ENCODE measurements around the gene PTPRS.

Gene PTPRS

DNA sequence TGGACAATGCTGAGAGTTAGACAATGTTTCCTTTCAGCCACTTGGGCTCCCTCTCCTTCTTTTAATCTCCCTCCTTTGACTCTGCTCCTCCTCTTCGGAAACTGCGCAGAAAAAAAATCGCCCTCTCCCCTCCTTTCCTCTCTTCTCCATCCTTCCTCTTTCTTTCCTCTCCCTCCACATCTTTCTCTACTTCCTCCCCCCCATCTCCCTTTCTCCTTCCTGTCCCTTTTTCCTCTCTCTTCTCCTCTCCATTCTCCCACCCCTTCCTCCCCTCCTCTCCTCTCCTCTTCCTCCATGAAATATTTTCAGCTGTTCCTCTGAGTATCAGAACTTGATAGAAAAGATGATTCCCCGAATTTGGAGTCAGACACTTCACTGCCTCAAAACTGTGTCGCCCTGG lies 15.1 kb upstream of the PTPRS start:
- no peak for DNase-seq (ENCODE audit: low read depth, low spot score)
- no peak overlapping the region for H3K4me3 ChIP-seq (ENCODE audit: low read depth, low read length)
- TF ChIP-seq, protein P1, sequence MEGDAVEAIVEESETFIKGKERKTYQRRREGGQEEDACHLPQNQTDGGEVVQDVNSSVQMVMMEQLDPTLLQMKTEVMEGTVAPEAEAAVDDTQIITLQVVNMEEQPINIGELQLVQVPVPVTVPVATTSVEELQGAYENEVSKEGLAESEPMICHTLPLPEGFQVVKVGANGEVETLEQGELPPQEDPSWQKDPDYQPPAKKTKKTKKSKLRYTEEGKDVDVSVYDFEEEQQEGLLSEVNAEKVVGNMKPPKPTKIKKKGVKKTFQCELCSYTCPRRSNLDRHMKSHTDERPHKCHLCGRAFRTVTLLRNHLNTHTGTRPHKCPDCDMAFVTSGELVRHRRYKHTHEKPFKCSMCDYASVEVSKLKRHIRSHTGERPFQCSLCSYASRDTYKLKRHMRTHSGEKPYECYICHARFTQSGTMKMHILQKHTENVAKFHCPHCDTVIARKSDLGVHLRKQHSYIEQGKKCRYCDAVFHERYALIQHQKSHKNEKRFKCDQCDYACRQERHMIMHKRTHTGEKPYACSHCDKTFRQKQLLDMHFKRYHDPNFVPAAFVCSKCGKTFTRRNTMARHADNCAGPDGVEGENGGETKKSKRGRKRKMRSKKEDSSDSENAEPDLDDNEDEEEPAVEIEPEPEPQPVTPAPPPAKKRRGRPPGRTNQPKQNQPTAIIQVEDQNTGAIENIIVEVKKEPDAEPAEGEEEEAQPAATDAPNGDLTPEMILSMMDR (IDR thresholded peaks at IDR 0.05; ENCODE audit: low read depth, low read length): no peak
- in situ Hi-C loops (cut with HindIII; ENCODE audit: low sequenced_read_pairs): no loop called here

DNA sequence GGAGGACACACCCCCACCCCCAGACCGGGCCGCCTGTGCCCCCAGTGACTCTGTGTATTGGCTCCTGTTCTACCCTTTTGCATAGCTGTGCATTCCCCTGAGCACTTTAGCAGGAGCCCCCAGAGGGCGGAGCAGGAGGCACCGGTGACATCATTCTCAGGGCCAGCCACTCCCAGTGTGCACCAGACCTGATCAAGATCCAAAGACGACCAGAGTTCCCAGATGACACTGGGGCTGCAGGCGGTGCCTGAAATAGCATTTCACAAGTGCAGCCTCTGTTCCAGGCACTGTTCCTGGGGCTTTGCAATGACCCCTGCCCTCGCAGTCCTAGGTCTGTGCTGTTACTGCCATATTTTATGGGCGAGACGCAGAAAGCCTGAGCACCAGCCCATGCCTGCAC lies 14.5 kb upstream of the PTPRS start:
- H3K4me3 ChIP-seq (ENCODE audit: low read depth, low read length): no peak overlapping the region
- TF ChIP-seq, protein P1 (IDR thresholded peaks at IDR 0.05; ENCODE audit: low read depth, low read length): no peak
- in situ Hi-C loops (cut with HindIII; ENCODE audit: low sequenced_read_pairs): no loop called here
- DNase-seq (ENCODE audit: low read depth, low spot score): no peak

- TF ChIP-seq, protein P1 (IDR thresholded peaks at IDR 0.05; ENCODE audit: low read depth, low read length): peak; percentile 46
- no peak for DNase-seq (ENCODE audit: low read depth, low spot score)
- in situ Hi-C loops (cut with HindIII; ENCODE audit: low sequenced_read_pairs): no loop called here
- no peak overlapping the region for H3K4me3 ChIP-seq (ENCODE audit: low read depth, low read length)
Measured at GRCh38 chr19:5354403-5354802, 13.8 kb upstream of the PTPRS start.

DNA sequence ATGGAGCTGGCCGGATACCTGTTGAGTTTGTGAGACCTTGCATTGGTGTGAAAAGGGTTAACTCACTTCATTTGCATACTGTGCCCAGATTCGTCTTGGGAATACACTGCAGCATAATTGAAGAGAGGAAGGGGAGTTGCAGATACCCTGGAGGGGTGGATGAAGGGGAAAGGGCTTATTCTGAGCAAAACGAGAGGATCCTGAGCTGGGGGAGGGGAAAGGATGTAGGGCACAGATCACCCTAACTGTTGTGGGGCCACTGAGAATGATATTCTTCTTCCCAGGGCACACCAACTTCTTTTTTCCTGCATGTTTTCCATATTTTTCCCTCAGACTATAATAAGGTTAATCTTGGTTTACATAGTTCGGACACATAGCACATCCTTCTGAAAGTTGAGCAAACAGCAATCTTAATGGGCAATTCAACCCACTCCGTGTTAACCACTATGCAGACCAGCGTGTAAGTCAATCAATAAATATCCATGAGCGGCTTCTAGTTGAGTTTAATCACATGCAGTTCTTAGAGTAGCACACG lies 11.7 kb upstream of the PTPRS start:
- no peak overlapping the region for H3K4me3 ChIP-seq (ENCODE audit: low read depth, low read length)
- no peak for DNase-seq (ENCODE audit: low read depth, low spot score)
- TF ChIP-seq, protein P1 (IDR thresholded peaks at IDR 0.05; ENCODE audit: low read depth, low read length): no peak
- in situ Hi-C loops (cut with HindIII; ENCODE audit: low sequenced_read_pairs): no loop called here

DNA sequence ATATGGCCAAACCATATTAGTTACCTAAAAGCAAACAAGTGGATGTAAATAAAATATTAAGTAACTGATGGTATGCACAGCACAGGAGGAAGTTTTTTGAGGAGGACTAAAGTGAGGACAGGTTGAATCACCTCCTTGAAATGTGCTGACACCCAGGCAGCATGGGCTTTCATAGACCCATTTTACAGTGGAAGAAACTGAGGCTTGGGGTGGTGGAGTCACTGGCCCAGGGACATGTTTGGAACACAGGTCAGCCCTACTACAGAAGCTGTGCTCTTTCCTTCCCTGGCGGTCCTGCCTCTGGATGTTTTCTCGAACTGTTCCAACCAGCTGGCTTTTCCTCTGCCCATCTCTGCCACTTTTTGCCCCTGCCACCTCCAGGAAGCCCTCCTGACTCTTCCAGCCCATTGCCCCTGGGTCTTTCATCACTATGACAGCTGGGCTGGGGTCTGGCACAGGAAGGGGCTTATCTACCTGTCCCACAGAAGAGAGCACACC lies 11.2 kb upstream of the PTPRS start:
- in situ Hi-C loops (cut with HindIII; ENCODE audit: low sequenced_read_pairs): no loop called here
- no peak overlapping the region for H3K4me3 ChIP-seq (ENCODE audit: low read depth, low read length)
- TF ChIP-seq, protein P1 (IDR thresholded peaks at IDR 0.05; ENCODE audit: low read depth, low read length): no peak
- no peak for DNase-seq (ENCODE audit: low read depth, low spot score)

DNA sequence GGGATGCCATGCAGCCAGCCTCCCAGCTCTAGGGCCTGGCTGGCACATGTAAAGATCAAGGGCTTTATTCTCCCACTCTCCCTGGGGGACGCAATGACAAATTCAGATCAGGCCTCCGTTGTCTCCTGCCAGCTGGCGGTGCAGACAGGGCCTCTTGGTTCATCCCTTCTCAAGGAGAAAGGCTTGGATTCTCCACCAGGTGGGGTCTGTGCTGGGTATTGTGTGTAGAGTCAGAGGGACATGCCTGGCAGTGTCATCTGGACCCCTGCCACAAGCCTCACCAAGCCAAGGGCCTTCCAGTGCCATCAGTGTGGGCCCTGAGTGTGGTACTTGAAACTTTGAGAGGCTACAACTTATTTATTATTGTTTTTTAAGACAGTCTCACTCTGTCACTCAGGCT lies 8.4 kb upstream of the PTPRS start:
- no peak overlapping the region for H3K4me3 ChIP-seq (ENCODE audit: low read depth, low read length)
- in situ Hi-C loops (cut with HindIII; ENCODE audit: low sequenced_read_pairs): no loop called here
- DNase-seq (ENCODE audit: low read depth, low spot score): no peak
- TF ChIP-seq, protein P1 (IDR thresholded peaks at IDR 0.05; ENCODE audit: low read depth, low read length): peak; percentile 12

Data from astrocyte of the spinal cord (primary cell).